GM12892 (cell line): ENCODE data around the gene KIRREL3.

Experiments used
- POLR2AphosphoS5 ChIP-seq: IDR thresholded peaks from 2 replicates; pipeline ENCODE4 v1.6.1; 2011; ENCODE audit warnings: low read depth, low read length, control low read depth
- TAF1 ChIP-seq: IDR thresholded peaks from 2 replicates; pipeline ENCODE4 v1.6.1; 2011; ENCODE audit warnings: low read depth, mild to moderate bottlenecking, control low read depth, low read length, borderline replicate concordance

- no peak for TF ChIP-seq TAF1
- TF ChIP-seq POLR2AphosphoS5: no peak
Measured at GRCh38 chr11:126465573-126466188, 534.9 kb downstream of the KIRREL3 start.
